NCI-H1694 treated with DMSO at 0.1 percent for 48 hours (cell line): ENCODE results near the gene ANKRD65.
"Not testable (repeated sequence)": the region's sequence is repeated elsewhere in the genome, so short reads cannot be mapped to it uniquely, and the experiment has no call there.

ENCODE experiments used
- DNase-seq: peaks from one replicate; lab custom pipeline; 2025; lab: John Stamatoyannopoulos, UW

Gene ANKRD65

GRCh38 chr1:1421147-1421906, at the start of gene ANKRD65:
ANKRD65 (minus strand) TSS chr1:1421276; CDS start chr1:1421005, 271 bp downstream.
- peak; percentile 32 for DNase-seq

GRCh38 chr1:1468196-1468985, 47.3 kb upstream of the ANKRD65 start:
- DNase-seq = not testable (repeated sequence)

- DNase-seq = no peak
Measured at GRCh38 chr1:1463312-1463711, 42.2 kb upstream of the ANKRD65 start.

- DNase-seq = no peak
Measured at GRCh38 chr1:1462318-1462966, 41.4 kb upstream of the ANKRD65 start.

GRCh38 chr1:1461721-1462317, 40.7 kb upstream of the ANKRD65 start:
- no peak for DNase-seq

- no peak for DNase-seq
Measured at GRCh38 chr1:1460540-1461130, 39.6 kb upstream of the ANKRD65 start.

GRCh38 chr1:1459711-1460110, 38.6 kb upstream of the ANKRD65 start:
- DNase-seq = not testable (repeated sequence)

GRCh38 chr1:1459156-1459555, 38.1 kb upstream of the ANKRD65 start:
- DNase-seq = not testable (repeated sequence)

GRCh38 chr1:1456683-1457255, 35.7 kb upstream of the ANKRD65 start:
- DNase-seq = not testable (repeated sequence)

- not testable (repeated sequence) for DNase-seq
Measured at GRCh38 chr1:1455934-1456333, 34.9 kb upstream of the ANKRD65 start.

- DNase-seq = no peak
Measured at GRCh38 chr1:1455366-1455884, 34.3 kb upstream of the ANKRD65 start.

GRCh38 chr1:1454286-1455056, 33.4 kb upstream of the ANKRD65 start:
- not testable (repeated sequence) for DNase-seq

GRCh38 chr1:1452882-1453281, 31.8 kb upstream of the ANKRD65 start:
- no peak for DNase-seq

GRCh38 chr1:1452365-1452739, 31.3 kb upstream of the ANKRD65 start:
- peak; percentile 70 for DNase-seq

GRCh38 chr1:1451696-1452364, 30.8 kb upstream of the ANKRD65 start:
- no peak for DNase-seq

- DNase-seq = not testable (repeated sequence)
Measured at GRCh38 chr1:1450616-1451015, 29.5 kb upstream of the ANKRD65 start.

GRCh38 chr1:1449099-1449739, 28.1 kb upstream of the ANKRD65 start, which contains the start of gene ATAD3C:
ATAD3C (plus strand) TSS chr1:1449689; CDS start chr1:1450684, 995 bp downstream.
- DNase-seq = no peak

GRCh38 chr1:1446631-1447030, 25.6 kb upstream of the ANKRD65 start:
- DNase-seq = not testable (repeated sequence)

- DNase-seq = no peak
Measured at GRCh38 chr1:1442069-1442770, 21.1 kb upstream of the ANKRD65 start.
